Dermis blood vessel endothelial cell (primary cell): ENCODE data around the gene LAMTOR5. TPM values are rescaled to one million over a fixed set of nuclear protein-coding genes. Genes with fewer than 3 reads are reported as not detected.
A peak's percentile ranks its signal among the peaks of the same experiment; 100 is the strongest.
"Not testable (repeated sequence)": the region's sequence is repeated elsewhere in the genome, so short reads cannot be mapped to it uniquely, and the experiment has no call there.

Experiments
- DNase-seq: peaks from one replicate; pipeline ENCODE4 v3.0.0; 2010
- total RNA-seq: library from RNA; depleted of rRNA; stranded (reverse); fragments of >200 nt; gene quantifications from 2 replicates; pipeline ENCODE4 v1.2.3, GENCODE V29; 2014

Gene LAMTOR5
- 24.6 and 61.4 TPM in 2 replicates for total RNA-seq

- DNase-seq: peak; percentile 97
These were observed at the start of gene LAMTOR5 for GRCh38 chr1:110407260-110408210. Gene LAMTOR5 (minus strand): TSS chr1:110407694. CDS start chr1:110407620, 74 bp downstream.

DNA sequence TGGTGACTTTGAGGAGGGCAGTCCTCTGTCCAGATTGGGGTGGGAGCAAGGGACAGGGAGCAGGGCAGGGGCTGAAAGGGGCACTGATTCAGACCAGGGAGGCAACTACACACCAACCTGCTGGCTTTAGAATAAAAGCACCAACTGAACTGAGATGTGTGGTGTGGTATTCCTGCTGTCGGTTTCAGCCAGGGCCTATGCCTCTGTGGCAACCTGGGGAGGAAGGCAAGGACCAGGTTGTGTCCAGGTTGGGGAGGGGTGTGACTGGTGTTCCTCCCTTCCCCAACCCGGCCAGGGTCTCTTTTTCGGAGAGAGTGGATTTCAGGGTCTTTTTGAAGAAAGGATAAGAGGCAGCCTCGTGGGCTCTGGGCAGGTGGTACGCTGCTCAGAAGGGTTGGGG is 49.7 kb upstream of the LAMTOR5 start:
- no peak for DNase-seq

- DNase-seq: peak; percentile 9
These were observed 47.7 kb upstream of the LAMTOR5 start for GRCh38 chr1:110455151-110455550.

- DNase-seq: no peak
These were observed 46.8 kb upstream of the LAMTOR5 start for GRCh38 chr1:110454328-110454727.

GRCh38 chr1:110453829-110454228 is 46.3 kb upstream of the LAMTOR5 start:
- no peak for DNase-seq

DNA sequence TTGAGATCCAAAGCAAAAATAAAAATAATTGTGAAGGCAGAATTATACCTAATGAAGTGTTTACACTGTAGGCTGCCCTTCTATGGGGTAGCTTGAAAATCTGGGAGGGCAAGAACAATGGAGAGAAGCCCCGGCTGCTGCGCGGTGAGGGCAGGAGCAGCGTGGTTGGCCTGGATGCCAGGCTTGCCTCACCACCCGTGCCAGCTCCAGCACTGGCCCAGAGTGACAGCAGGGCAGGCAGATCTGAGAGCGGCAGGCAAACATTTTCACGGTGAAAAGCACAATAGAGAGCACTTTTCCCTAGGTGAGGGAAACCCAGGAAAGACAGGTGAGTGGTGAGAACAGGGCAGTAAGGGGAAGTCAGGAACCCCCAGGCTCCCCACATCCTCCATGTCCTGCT is 44.8 kb upstream of the LAMTOR5 start:
- no peak for DNase-seq

- no peak for DNase-seq
These were observed 43.4 kb upstream of the LAMTOR5 start, which contains the start of gene PROK1 for GRCh38 chr1:110450929-110451328. Gene PROK1 (plus strand): TSS chr1:110451149. CDS start chr1:110451217, 68 bp downstream.

DNA sequence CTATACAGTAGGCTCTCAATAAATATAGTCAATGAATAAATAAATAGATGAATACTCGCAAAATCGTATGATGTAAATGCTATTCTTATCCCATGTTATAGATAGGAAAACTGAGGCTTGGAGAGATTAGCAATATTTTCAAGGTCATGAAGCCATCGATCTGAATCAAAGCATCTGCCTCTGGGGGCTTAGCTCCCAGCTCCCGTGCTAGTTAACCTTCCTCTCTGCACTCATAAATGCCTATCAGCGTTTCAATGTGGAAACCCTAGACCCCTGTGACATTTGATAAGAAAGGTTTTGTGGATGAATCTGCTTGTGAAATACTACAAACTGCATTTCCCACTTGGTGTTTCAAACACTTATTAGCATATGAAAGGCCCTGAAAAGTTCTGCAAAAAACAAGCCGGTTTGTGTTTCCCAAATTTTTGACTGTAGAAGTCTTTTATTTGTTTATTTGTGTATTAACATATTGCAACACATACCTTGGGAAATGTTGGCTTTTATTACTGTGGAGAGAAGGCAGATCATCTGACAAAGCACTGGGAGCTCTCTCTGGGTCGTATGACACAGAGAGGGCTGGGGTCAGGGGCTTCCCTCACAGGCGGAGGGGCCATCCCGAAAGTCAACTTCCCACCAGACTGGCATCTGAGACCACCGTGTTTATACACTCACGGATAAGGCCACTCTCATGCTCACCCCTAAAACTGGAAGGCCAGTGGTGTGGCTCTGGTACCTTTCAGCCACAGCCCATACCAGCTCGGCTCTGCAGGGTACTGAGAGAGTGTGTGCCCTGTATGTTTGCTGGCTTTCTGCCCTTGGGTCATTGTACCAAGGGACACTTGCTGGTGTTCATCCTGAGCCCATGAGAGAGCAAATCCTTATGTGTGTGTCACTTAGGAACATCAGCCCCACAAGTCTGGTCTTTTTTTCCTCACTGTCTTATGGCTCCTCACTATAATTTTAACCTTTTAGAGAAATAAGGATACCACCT is 42.5 kb upstream of the LAMTOR5 start:
- DNase-seq: no peak

DNA sequence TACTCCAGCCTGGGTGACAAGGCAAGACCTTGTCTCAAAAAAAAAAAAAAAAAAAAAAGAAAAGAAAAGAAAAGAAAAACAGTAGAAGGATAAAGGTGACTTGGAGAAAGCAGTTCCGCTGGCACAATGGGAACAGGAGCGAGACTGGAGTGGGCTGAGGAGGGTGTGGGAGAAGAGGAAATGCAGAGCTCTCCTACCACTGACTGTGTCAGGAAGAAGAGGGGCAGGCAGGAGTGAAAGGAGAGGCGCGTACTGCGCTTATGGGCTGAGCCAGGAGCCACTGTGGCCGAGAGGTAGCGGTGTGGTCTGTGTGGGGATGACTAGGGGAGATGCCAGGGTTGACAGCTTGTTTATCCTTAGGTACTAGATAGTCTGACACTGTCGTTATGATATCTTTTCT is 37.1 kb upstream of the LAMTOR5 start:
- no peak for DNase-seq

DNA sequence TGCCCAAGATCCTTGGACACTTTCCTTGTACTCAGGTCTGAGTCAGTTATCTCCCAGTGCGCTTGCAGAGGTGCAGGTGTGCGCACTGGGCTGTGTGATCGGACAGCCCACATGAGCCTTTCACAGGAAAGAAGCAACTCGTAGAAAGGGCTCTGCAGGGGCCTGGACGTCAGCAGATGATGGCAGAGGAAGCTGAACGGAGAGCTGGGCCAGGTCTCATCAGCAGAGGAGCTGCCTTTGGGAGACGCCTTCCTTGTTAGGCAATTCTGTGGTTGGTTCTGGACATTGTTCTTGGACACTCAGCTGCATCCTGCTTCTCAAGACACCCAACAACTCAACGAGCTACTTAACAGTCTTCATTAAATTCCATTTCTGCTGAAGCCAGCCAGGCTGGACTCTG is 36.0 kb upstream of the LAMTOR5 start:
- no peak for DNase-seq

- no peak for DNase-seq
These were observed 34.4 kb upstream of the LAMTOR5 start for GRCh38 chr1:110441888-110442287.

GRCh38 chr1:110440877-110441276 is 33.4 kb upstream of the LAMTOR5 start:
- no peak for DNase-seq

- not testable (repeated sequence) for DNase-seq
These were observed 32.4 kb upstream of the LAMTOR5 start for GRCh38 chr1:110439873-110440272.

DNA sequence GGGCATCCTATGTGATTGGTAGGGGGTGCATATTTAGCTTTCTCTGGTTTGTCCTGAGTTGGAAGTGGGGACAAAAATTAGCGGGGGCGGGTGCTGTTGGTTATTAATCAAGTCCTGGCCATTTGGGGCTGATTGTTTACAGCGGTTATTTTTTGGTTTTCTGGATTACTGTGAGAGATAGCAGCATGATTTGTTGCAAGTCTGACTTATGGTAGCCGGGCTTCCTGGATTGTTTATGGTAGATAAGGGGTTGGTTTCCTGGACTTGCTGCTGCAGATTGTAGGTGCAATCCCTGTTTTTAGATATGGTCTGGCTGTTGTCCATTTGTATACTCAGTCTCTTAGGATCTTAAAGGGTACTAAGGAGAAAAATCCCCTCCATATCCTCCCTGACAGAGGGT is 31.4 kb upstream of the LAMTOR5 start:
- no peak for DNase-seq

- not testable (repeated sequence) for DNase-seq
These were observed 30.3 kb upstream of the LAMTOR5 start for GRCh38 chr1:110437645-110438299.

DNA sequence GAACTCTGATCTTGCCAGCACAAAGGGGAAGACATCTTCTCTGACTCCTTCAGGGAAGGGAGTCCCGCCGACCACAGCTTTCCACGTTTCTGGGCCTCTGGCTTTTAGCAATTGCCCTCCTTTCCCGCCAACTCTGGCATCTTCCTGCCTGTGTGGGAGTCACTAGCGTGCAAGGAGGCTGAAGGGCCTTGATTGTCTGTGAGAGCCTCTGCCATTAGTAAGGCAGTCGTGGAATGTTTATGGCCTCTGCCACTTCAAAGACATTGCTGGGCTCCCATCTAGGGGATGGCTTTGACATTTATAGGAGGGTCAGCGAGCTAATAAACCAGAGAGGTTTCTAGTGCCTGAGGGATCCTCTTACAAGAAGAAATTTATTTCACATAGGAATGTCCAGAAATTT is 29.1 kb upstream of the LAMTOR5 start:
- no peak for DNase-seq

DNA sequence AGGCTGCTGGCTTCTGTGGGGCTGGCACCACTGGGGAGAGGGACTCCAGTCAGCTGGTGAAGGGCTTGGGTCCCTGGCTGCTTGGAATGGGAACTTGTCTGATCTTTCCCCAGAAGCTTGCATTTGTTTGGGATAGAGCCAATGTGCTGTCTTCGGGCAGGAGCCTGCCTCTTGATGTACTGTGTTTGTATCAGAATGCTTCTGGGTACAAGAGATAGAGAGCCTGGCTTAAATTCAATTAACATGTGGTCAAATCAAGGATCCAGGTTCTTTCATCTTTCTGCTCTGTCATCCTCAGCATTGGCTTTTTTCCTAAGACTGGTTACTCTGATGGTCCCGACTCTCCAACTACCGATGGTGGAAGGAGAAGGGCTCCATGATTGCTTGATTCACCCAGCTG is 27.5 kb upstream of the LAMTOR5 start:
- DNase-seq: no peak

GRCh38 chr1:110433803-110434202 is 26.3 kb upstream of the LAMTOR5 start:
- DNase-seq: no peak

GRCh38 chr1:110433213-110433612 is 25.7 kb upstream of the LAMTOR5 start:
- DNase-seq: no peak

- DNase-seq: no peak
These were observed 23.4 kb upstream of the LAMTOR5 start for GRCh38 chr1:110430901-110431300.

- DNase-seq: no peak
These were observed 22.9 kb upstream of the LAMTOR5 start for GRCh38 chr1:110430366-110430765.

GRCh38 chr1:110428946-110429345 is 21.5 kb upstream of the LAMTOR5 start:
- no peak for DNase-seq

GRCh38 chr1:110426854-110427253 is 19.4 kb upstream of the LAMTOR5 start:
- no peak for DNase-seq
